HG02885 (cell line): ENCODE measurements around the gene KRTAP3-3.
"Not testable (repeated sequence)": the region's sequence is repeated elsewhere in the genome, so short reads cannot be mapped to it uniquely, and the experiment has no call there.

ENCODE experiments used
- ATAC-seq: cut with Tn5 transposase; IDR thresholded peaks from one replicate; pipeline ENCODE4 v1.9.1; 2021; ENCODE audit warnings: mild to moderate bottlenecking; ENCODE audit not compliant: unreplicated experiment, poor library complexity

KRTAP3-3 gene

DNA sequence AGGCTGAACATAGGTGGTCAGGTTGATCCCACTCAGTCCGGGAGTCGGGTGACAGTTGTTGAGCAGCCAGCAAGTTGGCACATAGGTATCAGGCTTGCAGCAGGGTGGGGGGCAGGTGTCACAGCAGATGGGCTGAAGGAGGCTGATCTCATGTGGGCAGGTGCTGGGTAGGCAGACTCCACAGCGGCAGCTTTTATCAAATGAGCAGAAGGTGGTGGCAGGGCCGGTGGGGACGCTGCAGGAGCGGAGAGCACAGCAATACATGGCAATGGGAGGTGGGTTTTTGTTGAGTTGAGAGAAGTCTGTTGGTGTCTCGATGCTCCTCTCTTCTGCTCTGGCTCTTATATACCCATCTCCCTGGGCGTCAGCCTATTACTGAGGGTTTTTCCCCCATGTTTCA lies 14.8 kb upstream of the KRTAP3-3 start, which contains the start of gene KRTAP3-1:
Gene KRTAP3-1 (minus strand): TSS at position 318 of the 400 bp plus-strand sequence. CDS start 54 bp downstream, at position 264.
- ATAC-seq: no peak

DNA sequence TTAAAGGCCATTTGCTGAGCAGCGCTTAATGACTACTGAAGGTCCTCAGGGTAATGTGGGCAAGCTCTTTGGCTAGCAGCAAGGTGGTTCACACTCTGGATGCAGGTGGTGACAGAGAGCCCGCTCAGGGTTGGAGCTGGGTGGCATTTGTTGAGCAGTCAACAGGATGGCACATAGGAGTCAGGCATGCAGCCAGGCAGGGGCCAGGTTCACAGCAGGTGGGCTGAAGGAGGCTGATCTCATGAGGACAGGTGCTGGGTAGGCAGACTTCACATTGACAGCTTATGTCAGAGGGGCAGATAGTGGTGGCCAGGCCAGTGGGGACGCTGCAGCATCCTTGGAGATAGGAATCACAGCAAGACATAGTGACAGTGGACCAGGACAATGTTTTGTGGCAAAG lies 10.4 kb upstream of the KRTAP3-3 start:
- no peak for ATAC-seq

DNA sequence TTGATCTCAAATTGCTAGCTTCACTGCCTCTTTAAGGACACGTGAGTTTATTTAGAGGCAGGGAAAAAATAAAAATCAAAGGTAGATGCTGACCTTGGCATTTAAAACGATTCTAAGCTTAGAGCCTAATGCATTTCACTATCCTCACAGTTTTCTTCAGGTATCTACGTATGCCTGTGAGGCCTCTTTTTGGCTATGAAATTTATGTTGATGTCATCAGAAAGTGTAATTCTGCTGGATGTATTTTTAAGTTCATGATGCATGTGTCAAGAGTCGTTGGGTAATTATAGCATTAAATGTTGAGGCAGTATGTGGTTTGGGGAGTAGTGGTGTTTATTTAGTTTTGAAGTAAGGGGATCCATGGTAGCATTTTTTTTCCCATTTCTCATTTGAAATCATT lies 10.0 kb upstream of the KRTAP3-3 start:
- ATAC-seq: no peak

DNA sequence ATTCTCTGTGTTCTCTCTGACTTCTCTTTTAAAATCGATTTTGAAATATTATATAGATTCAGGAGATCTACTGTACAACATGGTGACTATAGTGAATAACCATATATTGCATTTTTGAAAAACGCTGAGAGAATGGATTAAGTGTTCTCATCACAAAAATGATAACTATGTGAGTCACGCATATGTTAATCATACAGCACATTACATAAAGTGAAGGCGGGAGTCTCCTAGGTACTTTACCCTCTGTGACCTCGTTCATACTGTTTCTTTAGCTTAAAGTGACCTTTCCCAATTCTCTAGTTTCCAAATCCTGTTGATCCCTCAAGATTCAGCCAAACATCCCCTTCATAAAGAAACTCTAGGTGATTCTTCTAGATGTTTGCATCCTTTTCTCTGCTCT lies 8.8 kb upstream of the KRTAP3-3 start:
- no peak for ATAC-seq

DNA sequence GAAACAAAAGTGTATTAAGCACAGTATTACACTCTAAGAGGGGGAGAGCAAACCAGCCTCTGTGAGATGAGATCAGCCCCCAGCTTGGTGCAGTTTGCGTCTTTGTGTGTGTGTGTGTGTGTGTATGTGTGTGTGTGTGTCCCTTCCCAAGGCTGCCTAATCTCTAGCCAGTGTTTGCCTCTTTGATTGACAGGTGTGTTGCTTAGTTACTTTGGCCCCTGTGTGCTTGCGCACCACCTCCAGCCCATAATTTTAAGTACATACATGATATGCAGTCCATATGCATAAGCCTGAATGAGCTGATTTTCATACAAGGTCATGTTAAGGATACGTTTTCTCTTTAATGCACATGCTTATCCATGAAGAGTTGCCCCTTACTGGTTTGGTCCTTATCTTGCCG lies 7.8 kb upstream of the KRTAP3-3 start:
- no peak for ATAC-seq

DNA sequence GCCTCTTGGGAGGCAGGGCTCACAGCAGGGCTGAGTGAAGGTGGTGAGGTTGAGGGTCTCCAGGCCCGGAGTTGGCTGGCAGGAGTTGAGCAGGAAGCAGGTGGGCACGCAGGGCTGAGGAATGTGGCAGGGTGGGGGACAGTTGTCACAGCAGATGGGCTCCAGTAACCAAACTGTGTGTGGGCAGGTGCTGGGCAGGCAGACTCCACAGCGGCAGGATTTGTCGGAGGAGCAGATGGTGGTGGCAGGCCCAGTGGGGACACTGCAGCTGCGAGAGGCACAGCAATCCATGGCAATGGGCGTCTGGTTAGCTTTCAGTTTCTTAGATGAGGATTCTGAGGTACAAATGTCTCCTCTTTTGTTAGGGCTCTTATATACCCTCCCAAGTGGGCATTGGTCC lies 5.6 kb upstream of the KRTAP3-3 start, which contains the start of gene KRTAP3-2:
Gene KRTAP3-2 (minus strand): TSS at position 344 of the 400 bp plus-strand sequence. CDS start 53 bp downstream, at position 291.
- ATAC-seq: not testable (repeated sequence)

DNA sequence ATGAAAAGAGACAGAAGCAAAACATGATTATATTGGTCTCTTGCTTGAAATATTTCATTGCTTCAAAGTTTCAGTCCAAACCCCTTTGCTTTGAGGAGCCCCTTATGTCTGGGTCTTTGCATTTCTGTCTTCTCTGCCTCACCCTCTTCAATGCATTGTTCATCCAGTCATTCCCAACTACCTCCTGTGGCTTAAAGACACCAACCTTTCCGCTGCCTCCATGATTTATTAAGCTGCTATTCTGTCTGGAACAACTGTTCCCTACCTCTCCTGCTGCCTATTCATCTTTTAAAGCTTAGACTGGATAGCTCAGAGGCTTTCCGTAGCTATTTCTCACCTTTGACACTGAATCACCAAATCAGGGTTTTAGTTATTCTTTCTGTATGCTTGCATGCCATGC lies 3.4 kb upstream of the KRTAP3-3 start:
- no peak for ATAC-seq

DNA sequence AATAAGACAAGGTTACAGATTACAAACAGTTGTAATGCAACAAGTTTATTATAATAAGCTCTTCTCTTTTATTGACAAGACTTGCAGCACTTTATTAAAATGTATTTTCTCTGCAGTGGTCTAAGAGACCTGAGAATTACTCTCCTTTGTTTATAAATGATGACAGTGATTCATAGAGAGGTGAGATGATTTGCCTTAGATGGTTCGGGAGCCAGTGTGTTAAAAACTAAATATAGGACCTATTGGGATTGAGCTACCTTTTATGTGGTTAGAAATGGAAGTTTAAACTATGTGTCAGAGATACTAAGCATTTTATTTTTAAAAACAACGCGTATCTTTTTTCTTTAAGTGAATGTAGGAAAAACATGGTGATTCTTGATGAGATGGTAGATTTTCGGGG lies 2.9 kb upstream of the KRTAP3-3 start:
- no peak for ATAC-seq

DNA sequence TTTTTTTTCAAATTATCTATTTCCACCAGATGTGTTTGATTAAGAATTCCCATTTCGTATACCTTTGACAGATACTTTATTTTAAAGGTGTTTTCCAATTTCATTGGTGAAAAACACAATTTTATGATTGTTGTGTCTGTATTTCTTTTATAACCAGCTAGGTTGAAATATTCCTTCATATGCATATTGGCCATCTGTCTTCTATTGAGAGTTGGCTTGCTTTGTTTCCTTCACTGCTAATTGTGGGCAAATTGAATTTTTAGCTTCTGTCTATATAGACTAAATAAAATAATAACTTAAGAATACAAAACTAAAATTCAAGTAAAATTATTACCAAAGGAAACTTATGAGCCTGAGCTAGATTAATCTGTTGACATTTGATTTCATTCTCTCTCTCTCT lies 1.2 kb upstream of the KRTAP3-3 start:
- no peak for ATAC-seq

DNA sequence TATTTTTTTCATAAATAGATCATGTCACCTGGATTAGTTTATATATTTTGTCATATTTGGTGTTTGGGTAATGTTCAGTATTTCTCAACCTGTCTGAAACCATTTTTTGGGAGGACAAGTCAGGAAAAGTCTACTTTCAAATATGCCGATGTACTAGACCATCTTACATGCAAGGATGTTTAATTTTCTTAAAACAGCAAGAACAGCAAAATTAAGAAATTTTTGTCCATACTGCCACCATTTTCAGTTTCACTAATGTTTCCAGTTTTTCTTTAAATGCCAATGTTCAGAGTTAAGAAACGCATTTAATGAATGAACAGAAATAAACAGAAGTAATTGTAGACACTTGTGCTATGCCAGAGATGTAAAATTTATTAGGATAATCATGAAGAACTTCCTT lies 880 bp downstream of the KRTAP3-3 start:
- ATAC-seq: no peak

DNA sequence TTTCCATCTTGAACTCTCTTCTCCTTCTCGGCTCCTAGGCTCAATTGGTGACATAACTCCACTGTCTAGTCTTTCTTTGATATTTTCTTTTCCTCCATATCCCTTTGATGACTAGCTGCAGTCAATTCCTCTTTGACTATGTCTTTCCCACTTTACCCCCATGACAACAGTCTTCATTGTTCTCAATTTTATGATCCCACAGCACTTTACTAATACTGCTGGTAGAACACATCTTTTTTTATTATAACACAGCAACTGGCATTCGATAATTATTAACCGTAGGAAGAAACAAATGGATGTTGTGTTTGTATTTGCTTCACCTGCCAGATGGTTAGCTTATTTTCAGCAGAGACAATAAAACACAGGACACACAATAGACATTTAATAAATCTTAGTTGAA lies 1.3 kb downstream of the KRTAP3-3 start:
- ATAC-seq: no peak

DNA sequence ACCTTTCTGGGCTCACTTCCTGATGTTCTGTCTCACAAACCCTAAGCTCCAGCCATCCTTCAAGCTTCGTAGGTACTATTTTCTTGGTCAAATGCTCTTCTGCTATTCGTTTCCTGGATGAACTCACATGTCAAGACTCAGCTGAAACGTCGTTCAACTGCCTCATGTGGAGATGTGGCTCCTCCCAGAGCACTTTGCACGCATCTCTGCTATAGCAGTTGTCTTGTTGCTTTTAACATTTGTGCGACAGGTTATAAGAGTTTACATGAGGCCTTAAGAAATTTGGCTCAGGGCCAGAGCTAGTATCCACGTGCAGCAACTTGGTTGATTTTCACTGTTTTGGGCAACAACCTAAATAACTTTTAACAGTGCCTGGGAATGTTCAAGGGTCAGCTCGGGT lies 7.0 kb downstream of the KRTAP3-3 start:
- no peak for ATAC-seq

DNA sequence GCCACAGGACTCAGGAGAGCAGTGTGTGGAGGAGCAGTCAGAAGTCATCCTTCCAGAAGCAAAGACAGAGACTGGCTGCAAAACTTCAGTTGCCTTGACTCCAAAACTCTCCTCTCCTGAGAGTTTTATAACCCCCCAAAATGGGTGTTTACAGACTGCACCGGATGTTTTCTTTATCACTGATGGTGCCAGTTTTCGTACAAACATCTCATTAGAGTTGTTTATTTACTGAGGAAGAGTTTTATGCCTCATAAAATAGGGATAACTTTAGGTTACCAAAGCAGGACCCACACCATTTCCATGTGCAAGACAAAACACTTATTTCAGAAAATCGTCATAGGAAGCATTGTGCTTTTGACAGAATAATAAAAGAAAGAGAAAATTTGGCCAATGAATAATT lies 9.7 kb downstream of the KRTAP3-3 start, which contains the start of gene KRT40:
Gene KRT40 (minus strand): TSS at position 101 of the 400 bp plus-strand sequence. CDS start 53 bp downstream, at position 48.
- no peak for ATAC-seq

DNA sequence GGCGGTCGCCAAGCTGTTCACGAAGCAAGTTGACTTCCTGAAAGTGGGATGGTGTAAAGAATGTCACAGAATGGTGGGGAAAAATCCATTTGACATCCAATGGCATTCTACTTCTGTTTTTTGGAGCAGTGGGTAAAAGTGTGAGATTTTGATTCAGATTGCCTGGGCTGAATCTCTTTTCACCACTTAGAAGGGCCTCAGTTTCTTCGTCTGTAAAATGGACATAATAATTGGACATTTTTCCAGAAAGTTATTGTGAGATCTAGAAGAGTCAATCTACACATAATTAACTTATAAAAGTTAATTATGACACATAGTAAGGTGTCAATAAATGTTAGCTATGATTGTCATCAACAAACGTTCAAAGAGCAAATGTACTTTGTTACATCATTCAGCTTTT lies 12.8 kb downstream of the KRTAP3-3 start:
- ATAC-seq: no peak

DNA sequence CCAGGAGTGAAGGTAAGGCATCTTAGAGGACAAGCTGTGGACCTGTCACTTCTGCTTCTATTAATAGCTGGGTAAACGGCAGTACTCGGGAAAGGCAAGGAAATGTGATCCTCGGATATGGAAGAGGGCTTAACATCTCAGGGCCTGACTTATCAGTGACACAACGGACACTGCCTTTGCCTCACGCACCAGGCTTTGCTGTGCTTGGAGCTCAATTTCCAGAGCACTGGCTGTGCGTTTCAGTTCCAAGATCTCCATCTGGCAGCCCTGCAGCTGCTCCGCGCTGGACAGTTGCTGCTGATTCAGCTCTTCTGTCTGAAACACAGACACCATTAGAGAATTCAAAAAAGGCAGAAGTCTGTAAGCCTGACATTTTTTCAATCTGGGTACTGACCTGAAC lies 13.4 kb downstream of the KRTAP3-3 start:
- ATAC-seq: no peak

DNA sequence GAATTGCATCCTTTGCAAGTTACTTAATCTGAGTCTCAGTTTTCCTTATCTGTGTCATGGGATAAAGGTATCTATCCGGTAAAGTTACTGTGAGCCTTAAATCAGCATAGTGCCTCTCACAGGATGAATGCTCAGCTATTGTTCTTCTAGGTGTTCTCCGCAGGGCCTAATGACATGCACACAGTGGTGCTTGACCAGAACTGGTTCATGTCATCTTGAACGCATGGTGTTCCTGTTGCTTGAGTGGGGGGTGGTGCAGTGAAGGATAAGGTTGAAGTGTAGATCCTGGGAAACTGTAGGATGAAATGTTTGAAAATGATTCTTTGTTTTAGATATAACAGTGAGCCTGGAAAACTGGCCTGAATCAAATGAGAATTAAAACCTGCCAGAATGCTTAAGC lies 13.8 kb downstream of the KRTAP3-3 start:
- no peak for ATAC-seq

DNA sequence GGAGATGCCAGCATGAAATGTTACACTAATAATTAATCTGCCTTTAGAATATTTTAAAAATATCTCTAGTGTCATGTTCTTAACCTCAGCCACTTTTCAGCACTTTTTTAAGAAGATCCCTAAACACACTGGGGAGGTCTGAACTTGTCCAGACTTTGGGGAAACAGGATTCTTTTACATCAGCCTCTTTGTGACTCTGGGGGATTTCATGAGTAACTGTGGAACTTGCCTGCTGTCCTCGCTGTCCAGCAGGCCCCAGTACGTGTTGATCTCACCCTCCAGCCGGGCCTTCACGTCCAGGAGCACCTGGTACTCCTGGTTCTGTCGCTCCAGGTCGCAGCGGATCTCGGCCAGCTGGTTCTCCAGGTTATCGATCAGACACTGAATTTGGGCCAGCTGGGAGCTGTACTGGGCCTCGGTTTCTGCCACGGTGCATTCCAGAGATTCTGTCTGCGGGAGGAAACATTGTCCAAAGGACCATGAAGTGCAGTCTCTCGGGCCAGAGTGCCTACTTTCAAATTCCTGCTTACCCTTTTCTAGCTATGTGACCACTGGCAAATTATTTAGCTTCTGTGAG lies 15.3 kb downstream of the KRTAP3-3 start:
- ATAC-seq: no peak

DNA sequence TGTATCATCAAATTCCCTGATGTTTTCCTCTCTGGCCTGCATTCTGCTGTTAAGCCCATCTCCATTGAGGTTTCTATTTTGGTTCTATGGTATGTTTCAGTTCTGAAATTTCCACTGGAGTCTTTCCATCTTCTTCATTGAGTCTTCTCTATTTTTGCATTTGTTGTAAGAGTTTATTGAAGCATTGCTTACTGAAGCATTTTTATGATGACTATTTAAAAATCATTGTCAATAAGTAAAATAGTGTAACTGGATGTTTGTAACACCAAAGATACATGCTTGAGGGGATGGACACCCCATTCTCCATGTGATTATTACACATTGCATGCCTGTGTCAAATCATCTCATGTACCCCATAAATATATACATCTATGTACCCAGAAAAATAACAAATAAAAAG lies 18.4 kb downstream of the KRTAP3-3 start:
- ATAC-seq: no peak

DNA sequence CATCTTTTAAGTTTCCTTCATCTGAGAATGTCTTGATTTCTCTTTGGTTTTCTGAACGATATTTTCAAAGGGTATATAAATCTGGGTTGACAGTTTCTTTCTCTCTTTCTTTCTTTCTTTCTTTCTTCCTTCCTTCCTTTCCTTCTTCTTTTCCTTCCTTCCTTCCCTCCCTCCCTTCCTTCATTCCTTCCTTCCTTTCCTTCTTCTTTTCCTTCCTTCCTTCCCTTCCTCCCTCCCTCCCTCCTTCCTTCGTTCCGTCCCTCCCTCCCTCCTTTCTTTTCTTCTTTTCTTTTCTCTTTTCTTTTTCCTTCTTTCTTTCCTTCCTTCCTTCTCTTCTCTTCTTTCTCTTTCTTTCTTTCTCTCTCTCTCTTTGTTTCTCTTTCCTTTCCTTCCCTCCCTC lies 19.6 kb downstream of the KRTAP3-3 start:
- no peak for ATAC-seq

DNA sequence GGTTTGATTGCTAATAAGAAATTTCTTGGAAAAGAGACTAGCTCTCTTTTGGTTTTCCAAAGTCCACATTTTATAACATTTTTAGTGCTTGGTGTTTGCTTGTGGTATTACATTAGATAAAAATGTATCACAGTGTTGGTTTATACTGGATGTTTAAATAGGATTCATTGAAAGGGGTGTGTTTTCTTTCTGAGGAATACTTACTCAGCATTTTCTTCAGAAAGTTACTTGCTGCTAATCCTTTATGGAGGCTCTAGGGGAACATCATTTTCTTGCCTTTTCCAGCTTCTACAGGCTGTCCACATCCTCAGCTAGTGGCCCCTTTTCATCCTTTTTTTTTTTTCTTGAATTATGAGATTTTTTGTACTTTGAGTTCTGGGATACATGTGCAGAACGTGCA lies 26.4 kb downstream of the KRTAP3-3 start:
- ATAC-seq: no peak

DNA sequence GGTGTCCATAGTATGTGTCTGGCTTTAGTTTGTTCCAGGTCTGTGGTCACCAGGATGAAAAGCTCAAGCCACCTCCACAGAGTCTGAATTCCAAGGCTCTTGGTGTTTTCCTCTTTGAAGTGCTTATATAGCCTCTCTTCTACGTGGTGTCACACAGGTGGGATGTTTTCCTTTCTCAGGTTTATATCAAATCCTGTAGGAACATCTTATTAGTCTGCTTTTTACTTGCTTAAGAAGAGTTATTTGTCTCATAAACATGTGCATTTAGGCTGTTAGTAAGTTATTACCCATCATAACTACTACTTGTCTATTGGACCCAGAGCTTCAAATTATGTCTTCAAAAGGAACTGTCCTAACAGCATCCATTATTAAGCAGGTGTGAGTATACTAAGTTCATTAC lies 27.1 kb downstream of the KRTAP3-3 start, which contains the start of gene KRT39:
Gene KRT39 (minus strand): TSS at position 101 of the 400 bp plus-strand sequence. CDS start 92 bp downstream, at position 9.
- ATAC-seq: no peak

DNA sequence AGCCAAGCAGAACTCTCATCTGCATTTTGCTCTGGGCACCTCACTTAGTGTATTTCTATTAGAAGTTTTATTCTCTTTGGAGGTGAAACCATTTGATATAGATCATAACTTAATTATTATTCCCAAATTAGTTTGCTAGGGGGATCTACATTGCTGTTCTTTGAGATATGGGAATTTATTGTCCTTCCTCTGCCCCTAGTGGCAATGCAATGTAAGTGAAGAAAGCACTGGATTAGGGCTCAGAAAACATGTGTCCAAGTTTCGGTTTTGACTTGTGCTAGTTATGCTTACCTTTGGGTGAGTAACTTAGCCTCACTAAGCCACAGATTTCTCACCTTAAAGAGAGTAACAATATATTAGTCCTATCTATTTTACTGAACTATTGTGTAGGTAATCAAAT lies 30.1 kb downstream of the KRTAP3-3 start:
- no peak for ATAC-seq
